ENCODE results near the gene TRIM65.
"Not testable (repeated sequence)": the region's sequence is repeated elsewhere in the genome, so short reads cannot be mapped to it uniquely, and the experiment has no call there.

The TRIM65 gene

GRCh38 chr17:75874323-75875181, 22.2 kb downstream of the TRIM65 start:
- in situ Hi-C loops (cut with HindIII; ENCODE audit: low pct_unique_long_range_greater_than_20kb, low sequenced_read_pairs), result no loop called here
- TF ChIP-seq JUND (IDR thresholded peaks at IDR 0.05; ENCODE audit: low read depth), result no peak
- no peak for DNase-seq (ENCODE audit: low read depth in 1 of 2, low spot score in 1 of 2)

- no peak for DNase-seq (ENCODE audit: low read depth in 1 of 2, low spot score in 1 of 2)
- in situ Hi-C loops (cut with HindIII; ENCODE audit: low pct_unique_long_range_greater_than_20kb, low sequenced_read_pairs), result no loop called here
- TF ChIP-seq JUND (IDR thresholded peaks at IDR 0.05; ENCODE audit: low read depth), result no peak
Measured at GRCh38 chr17:75873587-75874322, 23.0 kb downstream of the TRIM65 start.

GRCh38 chr17:75872434-75873351, 24.1 kb downstream of the TRIM65 start:
- in situ Hi-C loops (cut with HindIII; ENCODE audit: low pct_unique_long_range_greater_than_20kb, low sequenced_read_pairs), result no loop called here
- TF ChIP-seq JUND (IDR thresholded peaks at IDR 0.05; ENCODE audit: low read depth), result no peak
- peak; percentile 61 to 77 for DNase-seq (ENCODE audit: low read depth in 1 of 2, low spot score in 1 of 2)

- in situ Hi-C loops (cut with HindIII; ENCODE audit: low pct_unique_long_range_greater_than_20kb, low sequenced_read_pairs); DNase-seq (ENCODE audit: low read depth in 1 of 2, low spot score in 1 of 2): not testable (repeated sequence)
Measured at GRCh38 chr17:75870228-75870627, 26.5 kb downstream of the TRIM65 start.

- no peak for TF ChIP-seq JUND (IDR thresholded peaks at IDR 0.05; ENCODE audit: low read depth)
- in situ Hi-C loops (cut with HindIII; ENCODE audit: low pct_unique_long_range_greater_than_20kb, low sequenced_read_pairs), result no loop called here
- DNase-seq (ENCODE audit: low read depth in 1 of 2, low spot score in 1 of 2), result no peak
Measured at GRCh38 chr17:75869282-75870141, 27.2 kb downstream of the TRIM65 start.

GRCh38 chr17:75868730-75869281, 27.9 kb downstream of the TRIM65 start:
- in situ Hi-C loops (cut with HindIII; ENCODE audit: low pct_unique_long_range_greater_than_20kb, low sequenced_read_pairs); DNase-seq (ENCODE audit: low read depth in 1 of 2, low spot score in 1 of 2): not testable (repeated sequence)

- DNase-seq (ENCODE audit: low read depth in 1 of 2, low spot score in 1 of 2); in situ Hi-C loops (cut with HindIII; ENCODE audit: low pct_unique_long_range_greater_than_20kb, low sequenced_read_pairs): not testable (repeated sequence)
Measured at GRCh38 chr17:75865404-75866188, 31.2 kb downstream of the TRIM65 start.

- in situ Hi-C loops (cut with HindIII; ENCODE audit: low pct_unique_long_range_greater_than_20kb, low sequenced_read_pairs); DNase-seq (ENCODE audit: low read depth in 1 of 2, low spot score in 1 of 2): not testable (repeated sequence)
Measured at GRCh38 chr17:75864887-75865286, 31.9 kb downstream of the TRIM65 start.

GRCh38 chr17:75864448-75864871, 32.3 kb downstream of the TRIM65 start:
- DNase-seq (ENCODE audit: low read depth in 1 of 2, low spot score in 1 of 2), result no peak
- no peak for TF ChIP-seq JUND (IDR thresholded peaks at IDR 0.05; ENCODE audit: low read depth)
- in situ Hi-C loops (cut with HindIII; ENCODE audit: low pct_unique_long_range_greater_than_20kb, low sequenced_read_pairs), result no loop called here

- in situ Hi-C loops (cut with HindIII; ENCODE audit: low pct_unique_long_range_greater_than_20kb, low sequenced_read_pairs), result no loop called here
- no peak for DNase-seq (ENCODE audit: low read depth in 1 of 2, low spot score in 1 of 2)
- TF ChIP-seq JUND (IDR thresholded peaks at IDR 0.05; ENCODE audit: low read depth), result no peak
Measured at GRCh38 chr17:75861927-75862317, 34.8 kb downstream of the TRIM65 start.

- DNase-seq (ENCODE audit: low read depth in 1 of 2, low spot score in 1 of 2); in situ Hi-C loops (cut with HindIII; ENCODE audit: low pct_unique_long_range_greater_than_20kb, low sequenced_read_pairs): not testable (repeated sequence)
Measured at GRCh38 chr17:75859358-75859757, 37.4 kb downstream of the TRIM65 start.

Data from T47D (cell line).